ENCODE data around the gene LCNL1.
A peak's percentile ranks its signal among the peaks of the same experiment; 100 is the strongest.

Gene LCNL1

DNA sequence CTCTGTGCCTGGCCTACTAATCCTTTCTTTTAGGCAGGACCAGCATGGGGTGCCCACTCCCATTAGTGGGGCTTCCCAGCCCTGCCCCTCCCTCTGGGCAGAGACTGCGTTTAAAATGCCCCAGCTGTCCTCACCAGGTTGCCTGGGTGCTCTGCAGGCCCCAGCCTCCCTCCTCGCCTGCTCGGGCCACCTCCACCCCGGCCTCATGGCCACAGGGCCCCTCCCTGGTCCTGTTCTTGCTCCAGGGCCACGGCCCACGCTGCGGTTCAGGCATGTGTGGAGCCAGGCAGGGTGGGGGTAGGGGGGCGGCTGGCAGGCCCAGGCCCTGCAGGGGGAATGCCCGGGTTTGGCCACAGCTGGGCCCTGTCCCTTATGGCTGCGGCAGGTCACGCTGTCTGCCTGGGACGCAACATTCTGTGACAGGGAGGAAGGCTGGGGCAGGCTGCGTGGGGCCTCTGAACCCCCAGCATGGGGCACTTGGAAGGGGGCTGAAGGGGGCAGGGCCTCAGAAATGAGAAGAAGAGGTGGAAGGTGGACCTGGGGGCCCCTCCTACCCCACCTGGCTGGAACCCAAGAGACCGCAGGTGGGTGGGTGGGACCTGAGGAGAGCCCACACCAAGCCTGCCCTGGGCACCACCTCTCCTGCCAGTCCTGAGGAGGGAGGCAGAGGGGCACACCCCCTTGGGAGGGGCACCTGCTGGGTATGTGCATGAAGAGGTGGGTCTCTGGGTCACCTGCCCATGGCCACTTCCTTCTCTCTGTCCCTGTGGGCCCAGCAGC, 31.1 kb upstream of the LCNL1 start, which contains the start of gene LCN12:
LCN12 (plus strand) TSS at position 733 of the 780 bp plus-strand sequence. CDS start 55 bp downstream, outside the sequence.
- Histone ChIP-seq H3K4me1 (ENCODE audit: insufficient read depth, low read length, poor library complexity, severe bottlenecking) (peaks cover 11% of the 10 kb centered on the region), H4K20me1 (ENCODE audit: insufficient read depth, low read length, poor library complexity, severe bottlenecking) (no peaks in the 10 kb centered on the region), H3K4me3 (ENCODE audit: low read length, poor library complexity, severe bottlenecking) (no peak within 1 kb of the TSS), H3K79me2 (ENCODE audit: insufficient read depth, low read length) (no peaks in the 10 kb centered on the region), H2AFZ (ENCODE audit: low read length) (no peak within 1 kb of the TSS), H3K9me3 (ENCODE audit: insufficient read depth, low read depth, low read length) (no peaks in the 10 kb centered on the region), H3K27me3 (ENCODE audit: insufficient read depth, low read length, poor library complexity, severe bottlenecking) (no peaks in the 10 kb centered on the region), H3K36me3 (ENCODE audit: insufficient read depth, low read length) (no peaks in the 10 kb centered on the region), H3K9me2 (replicated peaks; ENCODE audit: low read depth, low read length) (no peaks in the 10 kb centered on the region), H3K9ac (ENCODE audit: low read depth, low read length, poor library complexity, severe bottlenecking) (peak within 1 kb of the TSS; percentile 97), H3F3A (ENCODE audit: low read depth) (no peaks in the 10 kb centered on the region), H3K4me2 (ENCODE audit: low read depth, low read length, poor library complexity, severe bottlenecking) (peak within 1 kb of the TSS; percentile 93)
- TF ChIP-seq EZH2phosphoT487 (IDR thresholded peaks at IDR 0.05; ENCODE audit: borderline replicate concordance): no peak
- TF ChIP-seq, protein P1, sequence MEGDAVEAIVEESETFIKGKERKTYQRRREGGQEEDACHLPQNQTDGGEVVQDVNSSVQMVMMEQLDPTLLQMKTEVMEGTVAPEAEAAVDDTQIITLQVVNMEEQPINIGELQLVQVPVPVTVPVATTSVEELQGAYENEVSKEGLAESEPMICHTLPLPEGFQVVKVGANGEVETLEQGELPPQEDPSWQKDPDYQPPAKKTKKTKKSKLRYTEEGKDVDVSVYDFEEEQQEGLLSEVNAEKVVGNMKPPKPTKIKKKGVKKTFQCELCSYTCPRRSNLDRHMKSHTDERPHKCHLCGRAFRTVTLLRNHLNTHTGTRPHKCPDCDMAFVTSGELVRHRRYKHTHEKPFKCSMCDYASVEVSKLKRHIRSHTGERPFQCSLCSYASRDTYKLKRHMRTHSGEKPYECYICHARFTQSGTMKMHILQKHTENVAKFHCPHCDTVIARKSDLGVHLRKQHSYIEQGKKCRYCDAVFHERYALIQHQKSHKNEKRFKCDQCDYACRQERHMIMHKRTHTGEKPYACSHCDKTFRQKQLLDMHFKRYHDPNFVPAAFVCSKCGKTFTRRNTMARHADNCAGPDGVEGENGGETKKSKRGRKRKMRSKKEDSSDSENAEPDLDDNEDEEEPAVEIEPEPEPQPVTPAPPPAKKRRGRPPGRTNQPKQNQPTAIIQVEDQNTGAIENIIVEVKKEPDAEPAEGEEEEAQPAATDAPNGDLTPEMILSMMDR (conservative IDR thresholded peaks at IDR 0.05; ENCODE audit: low read length): no peak

DNA sequence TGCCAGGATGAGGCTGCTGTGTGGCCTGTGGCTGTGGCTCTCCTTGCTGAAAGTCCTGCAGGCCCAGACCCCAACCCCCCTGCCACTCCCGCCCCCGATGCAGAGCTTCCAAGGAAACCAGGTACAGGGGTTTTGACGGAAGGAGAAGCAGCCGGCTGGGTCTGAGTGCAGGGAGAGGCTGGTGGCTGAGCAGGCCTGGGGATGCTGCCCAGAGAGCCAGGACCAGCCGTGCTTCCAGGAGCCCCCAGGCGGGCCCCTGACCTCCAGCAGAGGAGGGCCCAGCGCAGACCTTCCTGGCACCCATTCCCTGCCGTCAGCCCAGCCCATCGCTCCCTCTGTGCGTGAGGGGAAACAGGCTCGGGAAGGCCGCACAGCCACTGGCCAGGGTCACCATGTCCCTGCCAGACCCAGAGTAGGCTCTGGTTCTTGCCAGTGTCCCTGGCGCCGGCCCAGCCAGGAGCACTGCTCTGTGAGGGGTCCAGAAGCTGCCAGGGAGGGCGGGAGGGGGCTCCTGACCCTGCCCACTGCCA, 30.4 kb upstream of the LCNL1 start:
- H3K27me3 ChIP-seq (ENCODE audit: insufficient read depth, low read length, poor library complexity, severe bottlenecking): no peaks in the 10 kb centered on the region
- no peak overlapping the region for H2AFZ ChIP-seq (ENCODE audit: low read length)
- H3K9me2 ChIP-seq (replicated peaks; ENCODE audit: low read depth, low read length): no peaks in the 10 kb centered on the region

DNA sequence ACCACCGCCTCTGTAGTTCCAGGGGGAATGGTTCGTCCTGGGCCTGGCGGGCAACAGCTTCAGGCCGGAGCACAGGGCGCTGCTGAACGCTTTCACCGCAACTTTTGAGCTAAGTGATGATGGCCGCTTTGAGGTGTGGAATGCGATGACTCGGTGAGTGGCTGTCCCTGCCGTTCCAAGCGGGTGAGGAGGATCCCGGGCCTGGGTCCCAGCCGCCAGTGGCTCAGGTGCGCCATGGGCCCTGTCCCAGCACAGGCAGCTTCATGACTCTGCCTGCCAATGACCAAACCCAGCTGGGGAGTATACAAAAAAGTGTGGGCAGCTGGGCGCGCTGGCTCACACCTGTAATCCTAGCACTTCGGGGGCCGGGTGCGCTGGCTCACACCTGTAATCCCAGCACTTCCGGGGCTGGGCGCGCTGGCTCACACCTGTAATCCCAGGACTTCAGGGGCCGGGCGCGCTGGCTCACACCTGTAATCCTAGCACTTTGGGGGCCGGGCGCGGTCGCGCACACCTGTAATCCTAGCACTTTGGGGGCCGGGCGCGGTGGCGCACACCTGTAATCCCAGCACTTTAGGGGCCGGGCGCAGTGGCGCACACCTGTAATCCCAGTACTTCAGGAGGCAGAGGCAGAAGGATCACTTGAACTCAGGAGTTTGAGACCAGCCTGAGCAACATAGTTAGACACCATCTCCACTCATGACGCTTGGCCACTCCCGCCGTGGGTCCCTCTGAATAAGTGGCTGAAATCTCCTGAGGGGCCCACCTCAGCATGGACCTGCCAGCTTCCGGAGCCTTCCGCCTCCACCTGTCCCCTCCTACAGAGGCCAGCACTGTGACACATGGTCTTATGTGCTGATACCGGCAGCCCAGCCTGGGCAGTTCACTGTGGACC, 29.7 kb upstream of the LCNL1 start:
- Histone ChIP-seq H4K20me1 (ENCODE audit: insufficient read depth, low read length, poor library complexity, severe bottlenecking) (no peaks in the 10 kb centered on the region), H3K4me3 (ENCODE audit: low read length, poor library complexity, severe bottlenecking) (no peak overlapping the region), H3K36me3 (ENCODE audit: insufficient read depth, low read length) (no peaks in the 10 kb centered on the region), H3K4me2 (ENCODE audit: low read depth, low read length, poor library complexity, severe bottlenecking) (no peak overlapping the region), H3F3A (ENCODE audit: low read depth) (no peaks in the 10 kb centered on the region), H3K9ac (ENCODE audit: low read depth, low read length, poor library complexity, severe bottlenecking) (no peak overlapping the region), H3K9me3 (ENCODE audit: insufficient read depth, low read depth, low read length) (no peaks in the 10 kb centered on the region), H3K79me2 (ENCODE audit: insufficient read depth, low read length) (no peaks in the 10 kb centered on the region), H3K27me3 (ENCODE audit: insufficient read depth, low read length, poor library complexity, severe bottlenecking) (no peaks in the 10 kb centered on the region), H3K9me2 (replicated peaks; ENCODE audit: low read depth, low read length) (no peaks in the 10 kb centered on the region), H2AFZ (ENCODE audit: low read length) (no peak overlapping the region), H3K4me1 (ENCODE audit: insufficient read depth, low read length, poor library complexity, severe bottlenecking) (peaks cover 8% of the 10 kb centered on the region)
- TF ChIP-seq, protein P1 (conservative IDR thresholded peaks at IDR 0.05; ENCODE audit: low read length): no peak
- TF ChIP-seq EZH2phosphoT487 (IDR thresholded peaks at IDR 0.05; ENCODE audit: borderline replicate concordance): no peak

More for the DNA sequence above, 30.4 kb upstream of the LCNL1 start:
- Histone ChIP-seq H3K4me2 (ENCODE audit: low read depth, low read length, poor library complexity, severe bottlenecking) (no peak overlapping the region), H3K4me3 (ENCODE audit: low read length, poor library complexity, severe bottlenecking) (no peak overlapping the region), H3K9ac (ENCODE audit: low read depth, low read length, poor library complexity, severe bottlenecking) (no peak overlapping the region), H3K9me3 (ENCODE audit: insufficient read depth, low read depth, low read length) (no peaks in the 10 kb centered on the region), H3K4me1 (ENCODE audit: insufficient read depth, low read length, poor library complexity, severe bottlenecking) (peaks cover 11% of the 10 kb centered on the region), H3F3A (ENCODE audit: low read depth) (no peaks in the 10 kb centered on the region), H4K20me1 (ENCODE audit: insufficient read depth, low read length, poor library complexity, severe bottlenecking) (no peaks in the 10 kb centered on the region), H3K36me3 (ENCODE audit: insufficient read depth, low read length) (no peaks in the 10 kb centered on the region), H3K79me2 (ENCODE audit: insufficient read depth, low read length) (no peaks in the 10 kb centered on the region)
- TF ChIP-seq EZH2phosphoT487 (IDR thresholded peaks at IDR 0.05; ENCODE audit: borderline replicate concordance): no peak
- TF ChIP-seq, protein P1 (conservative IDR thresholded peaks at IDR 0.05; ENCODE audit: low read length): no peak

Measured in Loucy (cell line).